Retinal pigment epithelial cell (primary cell): Measurements from ENCODE around the gene SUSD3.

Experiments
- DNase-seq: peaks from one replicate; pipeline ENCODE4 v3.0.0-alpha.2; 2010; ENCODE audit warnings: low read depth
- H3K4me3 ChIP-seq: 2 replicates; pipeline ENCODE4 v1.5.1; 2011; ENCODE audit warnings: mild to moderate bottlenecking, low read length, control low read depth, moderate library complexity
- TF ChIP-seq, protein P1 (sequence below): conservative IDR thresholded peaks from 2 replicates; pipeline ENCODE4 v1.5.1; 2011; ENCODE audit warnings: low read depth, low read length, control low read depth, inconsistent platforms

Gene SUSD3

DNA sequence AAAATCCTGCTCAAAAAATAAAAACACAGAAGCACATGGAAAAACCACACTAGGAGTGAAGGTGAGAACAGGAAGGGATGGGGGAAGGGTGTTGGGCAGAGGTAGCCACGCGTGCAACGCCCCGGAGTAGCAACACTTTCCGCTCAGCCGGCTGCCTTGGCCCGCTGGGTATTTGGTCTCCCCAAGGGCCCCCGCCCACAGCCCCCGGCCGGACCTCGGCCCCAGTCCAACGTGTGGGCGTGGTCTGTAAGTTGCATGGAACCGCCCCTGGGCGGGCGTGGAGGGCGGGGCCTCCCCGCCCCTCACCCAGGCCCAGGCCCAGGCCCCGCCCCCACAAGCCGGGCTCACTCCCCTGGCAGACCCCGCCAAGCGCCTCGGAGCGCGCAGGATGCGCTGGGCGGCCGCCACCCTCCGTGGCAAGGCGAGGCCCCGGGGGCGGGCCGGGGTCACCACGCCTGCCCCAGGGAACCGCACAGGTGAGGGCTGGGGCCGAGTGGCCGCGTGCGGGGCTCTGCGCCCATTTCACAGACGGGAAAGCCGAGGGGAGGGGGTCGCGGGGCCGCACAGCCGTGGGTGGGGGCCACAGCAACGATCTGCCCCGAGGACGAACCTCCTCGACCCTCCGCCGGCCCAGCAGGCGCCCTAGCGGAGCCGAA is at the start of gene SUSD3:
TSS of gene SUSD3 (plus strand) at position 347 of the 656 bp plus-strand sequence. CDS start at position 389, 42 bp downstream.
- no peak for DNase-seq
- TF ChIP-seq, protein P1, sequence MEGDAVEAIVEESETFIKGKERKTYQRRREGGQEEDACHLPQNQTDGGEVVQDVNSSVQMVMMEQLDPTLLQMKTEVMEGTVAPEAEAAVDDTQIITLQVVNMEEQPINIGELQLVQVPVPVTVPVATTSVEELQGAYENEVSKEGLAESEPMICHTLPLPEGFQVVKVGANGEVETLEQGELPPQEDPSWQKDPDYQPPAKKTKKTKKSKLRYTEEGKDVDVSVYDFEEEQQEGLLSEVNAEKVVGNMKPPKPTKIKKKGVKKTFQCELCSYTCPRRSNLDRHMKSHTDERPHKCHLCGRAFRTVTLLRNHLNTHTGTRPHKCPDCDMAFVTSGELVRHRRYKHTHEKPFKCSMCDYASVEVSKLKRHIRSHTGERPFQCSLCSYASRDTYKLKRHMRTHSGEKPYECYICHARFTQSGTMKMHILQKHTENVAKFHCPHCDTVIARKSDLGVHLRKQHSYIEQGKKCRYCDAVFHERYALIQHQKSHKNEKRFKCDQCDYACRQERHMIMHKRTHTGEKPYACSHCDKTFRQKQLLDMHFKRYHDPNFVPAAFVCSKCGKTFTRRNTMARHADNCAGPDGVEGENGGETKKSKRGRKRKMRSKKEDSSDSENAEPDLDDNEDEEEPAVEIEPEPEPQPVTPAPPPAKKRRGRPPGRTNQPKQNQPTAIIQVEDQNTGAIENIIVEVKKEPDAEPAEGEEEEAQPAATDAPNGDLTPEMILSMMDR: no peak
- no peak within 1 kb of the TSS for H3K4me3 ChIP-seq

DNA sequence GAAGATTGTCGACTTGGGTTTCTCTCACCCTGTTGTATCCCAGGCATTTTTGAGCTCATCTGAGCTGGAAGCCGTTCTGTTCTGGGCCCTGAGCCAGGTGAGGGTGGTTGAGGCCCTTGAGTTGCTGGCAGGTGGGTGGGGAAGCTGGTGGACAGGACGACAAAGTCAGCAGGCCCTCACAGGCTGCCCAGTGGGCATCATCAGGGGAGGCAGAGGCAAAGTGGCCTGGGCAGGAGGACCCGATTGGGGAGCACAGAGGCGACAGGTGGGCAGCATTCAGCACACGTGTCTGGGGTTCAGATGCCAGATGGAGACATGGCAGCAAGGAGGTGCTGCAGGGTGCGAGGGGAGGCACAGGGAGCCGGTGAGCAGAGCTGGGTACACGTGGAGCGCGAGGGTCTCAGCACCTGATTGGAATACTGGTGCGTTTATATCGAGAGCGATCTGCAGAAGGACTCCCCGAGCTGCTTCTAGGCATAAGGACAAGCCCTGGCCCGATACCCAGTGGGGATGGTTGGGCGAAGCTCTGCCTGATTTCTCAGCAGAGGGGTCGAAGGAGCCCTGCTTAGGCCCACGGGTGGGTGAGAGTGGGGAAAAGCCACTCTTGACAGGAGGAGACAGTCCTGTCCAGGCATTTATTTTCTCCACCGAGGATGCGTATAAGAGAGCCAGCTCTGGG is 49.0 kb upstream of the SUSD3 start:
- TF ChIP-seq, protein P1: no peak
- no peak for DNase-seq
- H3K4me3 ChIP-seq: no peak overlapping the region

DNA sequence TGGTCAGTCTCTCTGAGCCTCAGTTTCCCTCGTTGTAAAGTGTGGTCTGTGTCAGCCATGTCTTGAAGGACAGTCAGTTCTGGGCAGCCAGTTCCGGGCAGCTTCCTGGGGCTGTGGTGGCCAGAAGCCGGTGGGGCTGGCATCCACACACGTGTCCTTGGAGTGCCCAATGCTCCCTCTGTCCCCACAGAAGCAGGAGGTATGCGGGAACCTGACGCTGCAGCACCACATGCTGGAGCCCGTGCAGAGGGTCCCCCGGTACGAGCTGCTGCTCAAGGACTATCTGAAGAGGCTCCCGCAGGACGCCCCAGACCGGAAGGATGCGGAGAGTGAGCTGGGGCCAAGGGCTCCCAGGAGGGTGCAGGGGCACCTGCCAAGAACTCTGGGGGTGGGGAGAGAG is 48.4 kb upstream of the SUSD3 start:
- H3K4me3 ChIP-seq: no peak overlapping the region
- TF ChIP-seq, protein P1: no peak

DNA sequence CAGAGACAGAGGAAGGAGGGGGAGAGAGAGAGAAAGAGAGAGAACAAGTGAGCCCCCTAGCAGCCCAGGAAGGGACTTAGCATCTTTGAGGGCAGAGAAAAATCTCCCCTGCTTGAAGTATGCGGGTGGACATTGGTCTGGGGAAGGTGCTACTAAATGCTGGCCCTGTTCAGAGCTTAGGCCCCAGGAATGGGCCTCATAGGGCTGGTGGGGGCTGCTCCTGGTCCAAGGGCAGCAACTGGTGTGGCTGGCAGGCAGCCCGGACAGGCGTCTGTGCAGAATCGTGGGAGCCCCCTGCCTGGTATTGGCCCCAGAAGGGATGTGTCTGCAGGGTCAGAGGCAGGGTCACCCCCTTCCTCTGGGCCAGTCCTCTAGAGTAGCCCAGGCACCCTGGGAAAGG is 47.8 kb upstream of the SUSD3 start:
- TF ChIP-seq, protein P1: no peak
- no peak for DNase-seq

More for the DNA sequence above, 48.4 kb upstream of the SUSD3 start:
- no peak for DNase-seq

DNA sequence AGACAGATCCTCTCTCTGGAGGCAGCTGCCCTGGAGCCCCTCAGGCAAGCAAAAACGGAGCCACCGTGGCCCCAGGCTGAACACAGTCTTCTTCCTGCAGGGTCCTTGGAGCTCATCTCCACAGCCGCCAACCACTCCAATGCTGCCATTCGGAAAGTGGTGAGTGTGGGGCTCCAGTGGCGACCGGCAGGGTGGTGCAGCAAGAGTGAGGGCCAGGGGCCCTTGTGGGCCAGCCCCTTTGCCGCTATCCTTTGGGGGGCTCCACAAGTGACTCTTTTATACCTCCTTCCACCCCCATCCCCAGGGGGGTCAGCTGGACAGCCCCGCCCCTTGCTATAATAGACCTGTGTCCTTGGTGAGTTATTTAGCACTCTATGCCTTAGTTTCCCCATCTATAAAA is 47.4 kb upstream of the SUSD3 start:
- no peak for DNase-seq
- TF ChIP-seq, protein P1: no peak
- H3K4me3 ChIP-seq: no peak overlapping the region

More for the DNA sequence above, 47.8 kb upstream of the SUSD3 start:
- no peak overlapping the region for H3K4me3 ChIP-seq

DNA sequence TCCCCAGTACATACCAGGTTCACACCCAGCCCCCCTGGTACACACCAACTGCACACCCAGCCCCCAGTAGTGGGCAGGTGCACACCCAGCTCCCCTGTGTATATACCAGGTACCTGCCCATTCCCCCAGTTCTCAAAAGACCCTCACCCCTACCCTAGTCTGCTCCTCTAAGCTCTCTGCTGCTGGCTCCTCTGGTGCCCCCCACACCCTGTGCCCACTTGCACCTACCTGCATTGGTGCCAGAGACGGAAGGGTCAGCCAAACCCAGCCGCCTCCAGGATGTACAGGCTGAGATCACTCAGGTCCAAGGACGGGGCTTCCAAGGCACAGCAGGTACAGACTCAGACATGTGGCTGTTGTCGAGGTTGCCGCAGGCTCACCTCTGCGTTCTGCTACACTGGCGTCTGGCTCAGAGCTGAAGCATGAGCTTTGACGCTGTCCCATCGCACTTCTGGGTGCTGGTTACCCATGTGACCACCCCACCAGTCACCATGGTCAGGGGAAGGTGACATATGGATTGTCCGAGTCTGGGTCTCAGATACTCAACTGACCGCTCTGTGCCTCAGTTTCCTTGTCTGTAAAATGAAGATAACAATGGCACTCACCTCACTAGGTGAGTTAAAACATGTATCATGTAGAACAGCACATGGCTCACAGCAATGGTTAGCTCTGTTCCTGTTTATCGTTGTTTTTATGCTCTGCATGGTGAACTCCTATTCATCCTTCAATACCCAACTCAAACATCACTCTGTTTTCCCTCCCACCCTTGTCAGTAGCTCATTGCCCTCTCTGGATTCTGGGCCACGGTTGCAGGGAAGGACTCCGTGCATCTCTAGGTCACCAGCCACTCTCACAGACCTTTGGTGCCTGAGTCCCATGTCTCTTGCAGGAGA is 45.3 kb upstream of the SUSD3 start:
- no peak overlapping the region for H3K4me3 ChIP-seq
- DNase-seq: no peak
- TF ChIP-seq, protein P1: no peak
